ENCODE measurements around the gene NEU3. TPM values are rescaled to one million over a fixed set of nuclear protein-coding genes. Genes with fewer than 3 reads are reported as not detected.

Gene NEU3
- total and polyA plus RNA-seq, 2 of the 4 experiments (the other 2 are of a cell fraction), result 5.5 to 10.6 TPM

- no peak overlapping the region for H3K56ac ChIP-seq (ENCODE audit: extremely low read depth, insufficient read depth, low read length)
- dilution Hi-C loops (cut with HindIII; ENCODE audit: low sequenced_read_pairs, unreplicated experiment), result no loop called here
- H3K9ac ChIP-seq (ENCODE audit: low read depth, low read length), result no peak overlapping the region
- intact Hi-C loops (cut with micrococcal nuclease), result no loop called here
- H3K18ac ChIP-seq (ENCODE audit: low read depth, low read length), result no peak overlapping the region
- CTCF ChIA-PET, result no interaction called here
- no peak overlapping the region for H4K91ac ChIP-seq (ENCODE audit: insufficient read depth, low read depth, low read length)
- BruUV-seq (replicated peaks), result no TSS peak
- no peak overlapping the region for H3K27ac ChIP-seq (ENCODE audit: insufficient read depth, low read length)
- no peak overlapping the region for H2BK5ac ChIP-seq (ENCODE audit: low read depth, low read length, poor library complexity, severe bottlenecking)
- DNase-seq, result no peak
- no peak overlapping the region for H2AK9ac ChIP-seq (replicated peaks; ENCODE audit: low read depth, low read length, poor library complexity)
- no peak overlapping the region for H4K5ac ChIP-seq (ENCODE audit: low read depth, low read length)
- no CpG with 5 or more reads among the region's 3 CpGs for WGBS, 2 experiments (ENCODE audit: extremely low coverage in 2 of 2, insufficient read length in 1 of 2)
- peaks cover 14% of the 10 kb centered on the region for H3K4me1 ChIP-seq (ENCODE audit: control insufficient read depth, insufficient read depth, low read length)
- no peak overlapping the region for H2BK120ac ChIP-seq (ENCODE audit: low read depth, low read length)
- H2AK5ac ChIP-seq (ENCODE audit: low read depth, low read length), result no peak overlapping the region
- TF ChIP-seq FOS (IDR thresholded peaks at IDR 0.05; ENCODE audit: low read depth, low read length) (no peak), CEBPB (IDR thresholded peaks at IDR 0.05; ENCODE audit: low read depth, low read length) (no peak), MXI1 (IDR thresholded peaks at IDR 0.05; ENCODE audit: borderline replicate concordance, low read depth, low read length) (no peak), NFE2L2 (IDR thresholded peaks at IDR 0.05; ENCODE audit: low read depth, low read length) (no peak), SMC3 (IDR thresholded peaks at IDR 0.05; ENCODE audit: low read depth, low read length) (no peak), ELK1 (IDR thresholded peaks at IDR 0.05; ENCODE audit: borderline replicate concordance, low read depth, low read length) (no peak), BHLHE40 (IDR thresholded peaks at IDR 0.05; ENCODE audit: low read depth, low read length) (no peak), RAD21 (IDR thresholded peaks at IDR 0.05; ENCODE audit: low read length) (no peak), USF2 (IDR thresholded peaks at IDR 0.05; ENCODE audit: low read depth, low read length) (no peak), CHD1 (IDR thresholded peaks at IDR 0.05; ENCODE audit: low read depth, low read length) (no peak), MAFK (IDR thresholded peaks at IDR 0.05; ENCODE audit: low read depth, low read length) (no peak), MAZ (IDR thresholded peaks at IDR 0.05; ENCODE audit: borderline replicate concordance, low read depth, low read length) (no peak), POLR2A (IDR thresholded peaks at IDR 0.05; ENCODE audit: low read depth, low read length) (no peak), RFX5 (IDR thresholded peaks at IDR 0.05; ENCODE audit: low read depth, low read length) (no peak), RCOR1 (IDR thresholded peaks at IDR 0.05; ENCODE audit: insufficient replicate concordance, low read length) (no peak)
- TF ChIP-seq, protein P1, sequence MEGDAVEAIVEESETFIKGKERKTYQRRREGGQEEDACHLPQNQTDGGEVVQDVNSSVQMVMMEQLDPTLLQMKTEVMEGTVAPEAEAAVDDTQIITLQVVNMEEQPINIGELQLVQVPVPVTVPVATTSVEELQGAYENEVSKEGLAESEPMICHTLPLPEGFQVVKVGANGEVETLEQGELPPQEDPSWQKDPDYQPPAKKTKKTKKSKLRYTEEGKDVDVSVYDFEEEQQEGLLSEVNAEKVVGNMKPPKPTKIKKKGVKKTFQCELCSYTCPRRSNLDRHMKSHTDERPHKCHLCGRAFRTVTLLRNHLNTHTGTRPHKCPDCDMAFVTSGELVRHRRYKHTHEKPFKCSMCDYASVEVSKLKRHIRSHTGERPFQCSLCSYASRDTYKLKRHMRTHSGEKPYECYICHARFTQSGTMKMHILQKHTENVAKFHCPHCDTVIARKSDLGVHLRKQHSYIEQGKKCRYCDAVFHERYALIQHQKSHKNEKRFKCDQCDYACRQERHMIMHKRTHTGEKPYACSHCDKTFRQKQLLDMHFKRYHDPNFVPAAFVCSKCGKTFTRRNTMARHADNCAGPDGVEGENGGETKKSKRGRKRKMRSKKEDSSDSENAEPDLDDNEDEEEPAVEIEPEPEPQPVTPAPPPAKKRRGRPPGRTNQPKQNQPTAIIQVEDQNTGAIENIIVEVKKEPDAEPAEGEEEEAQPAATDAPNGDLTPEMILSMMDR (conservative IDR thresholded peaks at IDR 0.05; ENCODE audit: low read depth, low read length), result no peak
- H3K9me3 ChIP-seq (ENCODE audit: control insufficient read depth, insufficient read depth, low read length), result no peaks in the 10 kb centered on the region
- H4K20me1 ChIP-seq (ENCODE audit: insufficient read depth, low read length), result no peaks in the 10 kb centered on the region
- ATAC-seq (ENCODE audit: low read depth), result no peak
- no peak overlapping the region for H3K4me3 ChIP-seq (ENCODE audit: insufficient read depth, low read depth, low read length)
- H2AFZ ChIP-seq (replicated peaks; ENCODE audit: low read length, poor library complexity), result no peak overlapping the region
- no peak overlapping the region for H3K23ac ChIP-seq (ENCODE audit: low read depth, low read length)
- H3K4me2 ChIP-seq (ENCODE audit: low read depth, low read length), result no peak overlapping the region
- H2BK15ac ChIP-seq (ENCODE audit: low read depth, low read length), result no peak overlapping the region
- peaks cover 3% of the 10 kb centered on the region; the same call in 1 of the 2 replicates for H3K27me3 ChIP-seq (ENCODE audit: control insufficient read depth, insufficient read depth, low read length)
- H4K8ac ChIP-seq (ENCODE audit: low read depth in 2 of 2, low read length in 2 of 2), result no peak overlapping the region
- H3K14ac ChIP-seq (replicated peaks; ENCODE audit: low read depth, low read length), result no peak overlapping the region
- H3K79me1 ChIP-seq (ENCODE audit: low read depth in 1 of 2, low read length in 2 of 2), result no peaks in the 10 kb centered on the region
- H3K9me1 ChIP-seq (ENCODE audit: insufficient read depth, low read length), result peaks cover 11% of the 10 kb centered on the region
- no peak overlapping the region for H3K4ac ChIP-seq (ENCODE audit: low read depth, low read length)
- no peak overlapping the region for H2BK20ac ChIP-seq (ENCODE audit: low read depth, low read length)
- no peaks in the 10 kb centered on the region for H3K36me3 ChIP-seq (ENCODE audit: control insufficient read depth, insufficient read depth, low read length)
- in situ Hi-C loops (cut with MboI; ENCODE audit: low sequenced_read_pairs), result no loop called here
- POLR2A ChIA-PET (ENCODE audit: unreplicated experiment), result no interaction called here
Measured at GRCh38 chr11:75033916-75034315, 45.2 kb downstream of the NEU3 start.
